T-helper 22 cell (primary cell): Measurements from ENCODE around the gene TBC1D22B.
"Not testable (repeated sequence)": the region's sequence is repeated elsewhere in the genome, so short reads cannot be mapped to it uniquely, and the experiment has no call there.

Experiments used
- DNase-seq: peaks from one replicate; pipeline ENCODE4 v3.0.0-alpha.2; 2020; ENCODE audit warnings: low read depth

Gene TBC1D22B

DNA sequence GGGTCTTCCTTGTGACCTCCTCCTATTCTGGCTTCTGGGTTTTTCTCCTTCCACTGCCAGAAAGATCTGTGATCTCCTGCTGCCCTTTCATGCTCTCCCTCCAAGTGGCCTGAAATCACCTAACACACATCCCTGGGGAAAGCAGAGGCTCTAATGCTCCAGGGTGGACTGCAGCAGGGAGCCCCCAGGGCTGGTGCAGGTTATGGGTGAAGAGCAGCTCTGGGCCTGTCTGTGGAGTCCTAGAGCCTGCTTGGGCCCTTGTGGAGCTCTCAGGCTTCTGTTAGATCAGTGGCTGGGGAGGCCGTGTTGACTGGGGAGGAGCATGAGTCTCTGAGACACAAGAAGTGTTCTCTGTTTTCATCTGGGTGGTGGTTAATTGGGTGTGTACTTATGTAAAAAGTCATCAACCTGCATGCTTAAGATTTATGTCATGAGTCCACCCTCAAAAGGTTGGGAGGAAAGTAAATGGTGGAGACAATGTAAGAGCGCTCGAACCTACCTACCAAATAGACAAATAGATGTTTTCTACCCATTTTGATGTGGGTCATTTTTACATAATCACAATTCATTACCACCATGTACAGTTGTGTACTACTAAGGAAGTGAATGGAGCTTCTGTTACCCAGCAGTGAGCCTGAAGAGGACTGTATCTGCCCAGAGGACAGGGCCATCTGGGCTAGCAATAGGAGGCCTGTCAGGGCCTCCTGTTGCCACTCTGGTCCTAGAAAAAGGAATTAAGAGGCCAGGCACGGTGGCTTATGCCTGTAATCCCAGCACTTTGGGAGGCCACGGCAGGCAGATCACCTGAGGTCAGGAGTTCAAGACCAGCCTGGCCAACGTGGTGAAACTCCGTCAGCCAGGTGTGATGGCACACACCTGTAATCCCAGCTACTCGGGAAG lies 64.2 kb downstream of the TBC1D22B start:
- no peak for DNase-seq

DNA sequence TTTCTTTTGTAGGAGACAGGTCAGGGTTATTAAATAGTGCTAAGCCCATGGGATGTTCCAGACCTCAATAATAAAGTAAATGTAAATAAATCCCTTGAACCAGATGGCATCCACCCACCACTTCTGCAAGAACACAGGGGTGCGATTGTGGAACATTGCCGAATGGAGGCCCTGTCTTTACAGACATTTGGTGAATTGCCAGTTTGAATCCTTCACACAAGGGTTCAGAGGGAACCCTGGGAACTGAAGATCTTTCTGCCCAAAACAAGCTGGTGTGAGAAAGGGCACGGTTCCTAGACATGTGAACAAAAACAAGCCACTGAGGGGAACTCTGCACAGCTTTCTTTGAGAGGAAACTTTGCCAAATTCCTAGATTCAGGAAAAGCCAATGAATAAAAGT lies 66.0 kb downstream of the TBC1D22B start:
- no peak for DNase-seq

DNA sequence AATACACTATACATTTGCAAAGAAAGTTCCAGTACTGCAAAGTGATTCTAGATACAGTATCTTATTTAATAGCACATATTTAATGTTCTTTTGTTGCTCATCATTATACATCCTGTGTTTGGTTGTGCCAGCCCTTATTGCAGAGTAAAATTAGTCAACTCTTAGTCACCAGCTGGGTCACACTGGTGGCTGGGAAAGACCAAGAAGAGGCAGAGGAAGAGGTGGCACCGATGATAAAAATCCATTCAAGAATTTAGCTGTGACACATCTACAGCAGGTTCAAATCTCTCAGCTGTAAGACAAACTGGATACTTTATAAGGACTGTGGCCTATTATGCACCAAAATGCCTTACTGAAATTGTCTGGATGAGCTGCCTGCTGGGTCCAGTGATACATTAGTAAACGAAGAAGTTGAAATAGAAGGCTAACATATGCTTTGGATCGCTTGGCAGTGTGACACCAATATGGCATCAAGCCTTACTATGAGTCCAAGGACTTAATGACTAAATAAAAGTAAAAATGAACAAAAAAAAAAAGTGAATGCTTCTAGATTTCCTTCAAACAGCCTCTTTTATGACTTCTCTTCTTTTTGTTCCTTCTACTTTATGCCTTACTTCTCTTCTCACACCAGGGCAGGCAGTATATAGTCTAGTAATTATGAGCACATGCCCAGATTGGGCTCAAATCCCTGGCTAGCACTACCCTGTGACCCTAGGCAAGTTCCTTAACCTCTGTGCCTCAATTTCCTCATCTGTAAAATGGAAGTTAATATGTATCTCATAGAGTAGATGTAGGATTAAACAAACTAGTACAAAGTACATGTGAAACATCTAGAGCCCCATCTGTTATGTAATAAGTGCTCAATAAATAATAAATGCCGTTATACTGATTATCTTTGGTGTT lies 66.8 kb downstream of the TBC1D22B start:
- DNase-seq, result no peak

- DNase-seq, result not testable (repeated sequence)
Observed at GRCh38 chr6:37330345-37330744, 72.8 kb downstream of the TBC1D22B start.

GRCh38 chr6:37331047-37331446 lies 73.5 kb downstream of the TBC1D22B start:
- DNase-seq, result no peak

DNA sequence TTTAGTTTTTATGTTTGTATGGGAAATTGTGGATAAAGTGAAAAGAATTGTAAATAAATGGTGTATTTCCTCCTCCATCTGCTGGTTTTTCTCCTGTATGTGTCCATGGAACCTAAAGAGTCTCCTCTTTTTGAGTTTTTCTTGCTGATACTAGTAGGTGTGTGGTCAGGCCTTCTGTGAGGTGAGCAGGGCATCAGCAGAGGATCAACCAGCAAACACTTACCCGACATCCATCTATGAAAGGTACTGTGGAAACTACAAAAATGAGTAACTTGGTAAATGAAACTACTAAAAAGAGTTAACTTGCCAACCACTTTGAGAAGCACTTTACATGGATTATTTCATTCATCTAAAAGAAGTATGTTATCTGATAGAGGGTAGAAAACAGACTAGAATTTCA lies 75.3 kb downstream of the TBC1D22B start:
- no peak for DNase-seq

DNA sequence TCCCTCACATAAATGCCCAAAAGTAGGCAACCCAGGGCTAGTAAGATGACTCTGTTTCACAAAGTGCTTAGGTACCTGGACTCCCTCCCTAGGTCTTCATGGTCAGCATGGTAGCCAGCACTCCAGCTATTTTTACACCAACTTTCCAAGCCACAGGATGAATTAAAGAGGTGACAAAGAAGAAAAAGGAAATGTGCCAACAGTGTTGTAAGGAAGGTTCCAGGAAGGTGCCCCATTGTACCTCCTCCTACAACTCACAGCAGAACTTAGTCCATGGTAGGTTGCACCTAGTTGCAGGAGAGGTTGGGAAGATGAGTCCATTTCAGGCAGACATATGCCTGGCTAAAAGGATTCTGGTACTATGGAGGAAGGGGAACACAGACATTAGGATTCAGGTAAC lies 76.5 kb downstream of the TBC1D22B start:
- no peak for DNase-seq

GRCh38 chr6:37338317-37338716 lies 80.7 kb downstream of the TBC1D22B start:
- DNase-seq, result not testable (repeated sequence)

GRCh38 chr6:37338745-37339255 lies 81.2 kb downstream of the TBC1D22B start:
- DNase-seq, result no peak

- DNase-seq, result no peak
Observed at GRCh38 chr6:37339741-37340638, 82.4 kb downstream of the TBC1D22B start.

- no peak for DNase-seq
Observed at GRCh38 chr6:37340639-37340943, 83.0 kb downstream of the TBC1D22B start.

- no peak for DNase-seq
Observed at GRCh38 chr6:37343248-37343647, 85.7 kb downstream of the TBC1D22B start.

GRCh38 chr6:37344308-37344707 lies 86.7 kb downstream of the TBC1D22B start:
- DNase-seq, result no peak

- not testable (repeated sequence) for DNase-seq
Observed at GRCh38 chr6:37345804-37346203, 88.2 kb downstream of the TBC1D22B start.

- DNase-seq, result no peak
Observed at GRCh38 chr6:37347177-37347576, 89.6 kb downstream of the TBC1D22B start.

DNA sequence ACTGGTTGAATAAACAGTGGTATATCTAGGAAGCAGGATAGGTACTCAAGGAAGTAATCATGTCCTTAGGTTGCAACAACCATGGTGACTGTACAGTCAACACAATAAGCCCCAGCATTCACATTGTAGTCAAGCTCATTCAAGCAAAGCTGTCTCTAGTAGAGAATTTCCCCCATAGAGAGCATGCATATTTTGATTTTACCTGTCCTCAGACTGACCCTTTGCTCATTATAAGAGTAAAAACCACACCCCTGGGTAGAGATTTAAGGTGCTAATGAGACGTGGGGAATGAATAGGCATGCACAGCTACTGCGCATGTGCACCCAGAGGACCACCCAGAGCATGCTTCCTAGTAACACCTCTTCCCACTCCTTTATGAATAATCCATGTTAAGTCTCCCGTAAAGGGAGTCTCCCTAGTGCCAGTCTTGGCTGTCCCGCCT lies 90.1 kb downstream of the TBC1D22B start:
- DNase-seq, result no peak

- DNase-seq, result no peak
Observed at GRCh38 chr6:37351027-37351426, 93.5 kb downstream of the TBC1D22B start.

- no peak for DNase-seq
Observed at GRCh38 chr6:37352384-37352783, 94.8 kb downstream of the TBC1D22B start.

- peak; percentile 75 for DNase-seq
Observed at GRCh38 chr6:37353761-37354525, 96.4 kb downstream of the TBC1D22B start, which contains the start of gene RNF8. Gene RNF8 (plus strand): TSS chr6:37353983. CDS start chr6:37354165, 182 bp downstream.

- DNase-seq, result no peak
Observed at GRCh38 chr6:37354526-37355384, 97.2 kb downstream of the TBC1D22B start.
